DND-41 (cell line): ENCODE results near the gene RNF150.

Experiments
- CTCF ChIP-seq: IDR thresholded peaks from 2 replicates; pipeline ENCODE4 v1.5.1; 2012; ENCODE audit warnings: borderline replicate concordance, low read length, moderate library complexity, mild to moderate bottlenecking; ENCODE audit not compliant: poor library complexity, severe bottlenecking; ENCODE audit errors: extremely low read depth
- EZH2 ChIP-seq: IDR thresholded peaks from 3 replicates; pipeline ENCODE4 v1.6.1; 2012; ENCODE audit warnings: borderline replicate concordance, low read depth, mild to moderate bottlenecking, moderate library complexity, low read length, inconsistent platforms; ENCODE audit not compliant: severe bottlenecking

- TF ChIP-seq CTCF (no peak), EZH2 (no peak)
Observed at GRCh38 chr4:140932501-140933045, 200.7 kb downstream of the RNF150 start.
